A673 (cell line): ENCODE results near the gene DVL3. TPM values are rescaled to one million over a fixed set of nuclear protein-coding genes. Genes with fewer than 3 reads are reported as not detected.

ENCODE experiments used
- BruUV-seq: library from RNA; stranded (reverse); fragments of 400-500 nt; replicated peaks from 2 replicates; lab custom pipeline; 2021; lab: Mats Ljungman, UMichigan
- CTCF ChIA-PET: fragments of 300-600 bp; sonication (Branson Sonifier 250); formaldehyde crosslinking; loops from one replicate; lab custom pipeline; 2022; ENCODE audit warnings: antibody characterized with exemption; lab: Charles Lee
- POLR2A ChIA-PET: fragments of 300-600 bp; sonication (Branson Sonifier 250); formaldehyde crosslinking; loops from one replicate; lab custom pipeline; 2022; ENCODE audit warnings: antibody characterized with exemption; ENCODE audit not compliant: low non-redundant PET; lab: Charles Lee
- DNase-seq: peaks from one replicate; pipeline ENCODE4 v3.0.0-alpha.2; 2015; ENCODE audit warnings: low spot score
- H3K27ac ChIP-seq: fragments of 200-600 bp; sonication (generic); 2 replicates; pipeline ENCODE4 v1.5.1; 2016; ENCODE audit warnings: mixed run types, low read depth, mild to moderate bottlenecking, mixed read lengths, antibody characterized with exemption, low read length; ENCODE audit not compliant: poor library complexity, severe bottlenecking
- H3K27me3 ChIP-seq: fragments of 200-600 bp; sonication (generic); replicated peaks from 2 replicates; pipeline ENCODE4 v1.6.1; 2017; ENCODE audit warnings: mixed run types, low read depth, mild to moderate bottlenecking, mixed read lengths, antibody characterized with exemption, low read length; ENCODE audit not compliant: insufficient read depth, poor library complexity
- H3K36me3 ChIP-seq: fragments of 200-600 bp; sonication (generic); 2 replicates; pipeline ENCODE4 v1.6.1; 2016; ENCODE audit warnings: mixed run types, mild to moderate bottlenecking, mixed read lengths, antibody characterized with exemption, low read length; ENCODE audit not compliant: insufficient read depth, poor library complexity, severe bottlenecking
- H3K4me1 ChIP-seq: fragments of 200-600 bp; sonication (generic); 2 replicates; pipeline ENCODE4 v1.6.1; 2017; ENCODE audit warnings: mixed run types, mild to moderate bottlenecking, mixed read lengths, antibody characterized with exemption, low read length; ENCODE audit not compliant: insufficient read depth, poor library complexity, severe bottlenecking
- H3K4me3 ChIP-seq: fragments of 200-600 bp; sonication (generic); 2 replicates; pipeline ENCODE4 v1.5.1; 2016; ENCODE audit warnings: low read depth, mixed run types, mild to moderate bottlenecking, mixed read lengths, low read length; ENCODE audit not compliant: poor library complexity, severe bottlenecking
- H3K9me3 ChIP-seq: fragments of 200-600 bp; sonication (generic); 2 replicates; pipeline ENCODE4 v1.6.1; 2016; ENCODE audit warnings: mixed run types, low read depth, mild to moderate bottlenecking, mixed read lengths, antibody characterized with exemption, low read length; ENCODE audit not compliant: poor library complexity, severe bottlenecking
- CTCF ChIP-seq: fragments of 300-800, 200-600 bp; sonication (generic); conservative IDR thresholded peaks from 2 replicates; pipeline ENCODE4 v1.5.1; 2017; ENCODE audit warnings: low read depth, mild to moderate bottlenecking, antibody characterized with exemption, low read length, moderate library complexity, mixed read lengths
- EZH2 ChIP-seq: fragments of 200-600 bp; sonication (generic); IDR thresholded peaks from 2 replicates; pipeline ENCODE4 v1.6.1; 2017; ENCODE audit warnings: borderline replicate concordance, low read depth, mild to moderate bottlenecking, mixed read lengths, antibody characterized with exemption, low read length; ENCODE audit not compliant: poor library complexity, severe bottlenecking
- intact Hi-C: fragments of 100-400 bp; cut with micrococcal nuclease; formaldehyde crosslinking; loops from one replicate; pipeline ENCODE4 v1.10.0; 2022; ENCODE audit not compliant: unreplicated experiment
- total RNA-seq: library from RNA; stranded (reverse); gene quantifications from 2 replicates; pipeline ENCODE4 v1.2.3, GENCODE V29; 2021

Gene DVL3
- total RNA-seq, 1 experiment from 2014 or later: 82.6 TPM

GRCh38 chr3:184198509-184198908 is 43.3 kb downstream of the DVL3 start:
- no peaks in the 10 kb centered on the region for H3K27me3 ChIP-seq
- ChIA-PET POLR2A (no interaction called here), CTCF (interaction anchor here (0.6 kb wide), 1 partner anchor 824 kb away, joined by 4 read pairs; no protein-coding TSS in a partner anchor)
- intact Hi-C loops: no loop called here
- H3K9me3 ChIP-seq: no peaks in the 10 kb centered on the region
- no peak overlapping the region for H3K4me3 ChIP-seq
- H3K27ac ChIP-seq: no peak overlapping the region
- no peak for DNase-seq
- no TSS peak for BruUV-seq
- TF ChIP-seq CTCF (no peak), EZH2 (no peak)
- H3K4me1 ChIP-seq: no peaks in the 10 kb centered on the region
- peaks cover 12% of the 10 kb centered on the region for H3K36me3 ChIP-seq

GRCh38 chr3:184200825-184201224 is 45.6 kb downstream of the DVL3 start:
- Histone ChIP-seq H3K9me3 (no peaks in the 10 kb centered on the region), H3K4me3 (no peak overlapping the region), H3K36me3 (no peaks in the 10 kb centered on the region), H3K4me1 (no peaks in the 10 kb centered on the region), H3K27ac (no peak overlapping the region), H3K27me3 (no peaks in the 10 kb centered on the region)
- no TSS peak for BruUV-seq
- POLR2A ChIA-PET: interaction anchor here (0.6 kb wide), 1 partner anchor 28 kb away, joined by 3 read pairs; no protein-coding TSS in a partner anchor
- DNase-seq: no peak
- TF ChIP-seq EZH2: no peak
- no peak for TF ChIP-seq CTCF
- CTCF ChIA-PET: no interaction called here
- intact Hi-C loops: no loop called here

GRCh38 chr3:184203526-184203925 is 48.3 kb downstream of the DVL3 start:
- intact Hi-C loops: no loop called here
- H3K27me3 ChIP-seq: peaks cover 15% of the 10 kb centered on the region
- H3K9me3 ChIP-seq: no peaks in the 10 kb centered on the region
- no peaks in the 10 kb centered on the region for H3K36me3 ChIP-seq
- ChIA-PET POLR2A (no interaction called here), CTCF (no interaction called here)
- H3K27ac ChIP-seq: no peak overlapping the region
- H3K4me1 ChIP-seq: no peaks in the 10 kb centered on the region
- no TSS peak for BruUV-seq
- no peak overlapping the region for H3K4me3 ChIP-seq
- TF ChIP-seq EZH2 (no peak), CTCF (no peak)
- no peak for DNase-seq
